ENCODE measurements around the gene OR9G1.
"Not testable (repeated sequence)": the region's sequence is repeated elsewhere in the genome, so short reads cannot be mapped to it uniquely, and the experiment has no call there.

OR9G1 gene

GRCh38 chr11:56698795-56699194 lies at the start of gene OR9G1:
OR9G1 (plus strand) TSS chr11:56699095; CDS start chr11:56700388, 1,293 bp downstream.
- DNase-seq = no peak

- DNase-seq = no peak
Observed at GRCh38 chr11:56659755-56660154, 39.1 kb upstream of the OR9G1 start.

- no peak for DNase-seq
Observed at GRCh38 chr11:56663386-56663785, 35.5 kb upstream of the OR9G1 start, which contains the start of gene OR5AR1. OR5AR1 (plus strand) TSS chr11:56663686; CDS start chr11:56663686, 0 bp downstream.

- DNase-seq = no peak
Observed at GRCh38 chr11:56670984-56671383, 27.9 kb upstream of the OR9G1 start.

GRCh38 chr11:56688554-56689100 lies 10.3 kb upstream of the OR9G1 start:
- DNase-seq = no peak

- not testable (repeated sequence) for DNase-seq
Observed at GRCh38 chr11:56691179-56691578, 7.7 kb upstream of the OR9G1 start.

- no peak for DNase-seq
Observed at GRCh38 chr11:56693428-56693827, 5.5 kb upstream of the OR9G1 start.

GRCh38 chr11:56700242-56700913 lies 1.5 kb downstream of the OR9G1 start:
- DNase-seq = no peak

- no peak for DNase-seq
Observed at GRCh38 chr11:56700914-56701485, 2.1 kb downstream of the OR9G1 start.

GRCh38 chr11:56705784-56706396 lies 7.0 kb downstream of the OR9G1 start:
- DNase-seq = no peak

- DNase-seq = no peak
Observed at GRCh38 chr11:56706486-56706885, 7.6 kb downstream of the OR9G1 start.

- DNase-seq = no peak
Observed at GRCh38 chr11:56714206-56714605, 15.3 kb downstream of the OR9G1 start.

- DNase-seq = no peak
Observed at GRCh38 chr11:56716379-56716854, 17.5 kb downstream of the OR9G1 start.

GRCh38 chr11:56720513-56720912 lies 21.6 kb downstream of the OR9G1 start:
- no peak for DNase-seq

- no peak for DNase-seq
Observed at GRCh38 chr11:56740107-56740506, 41.2 kb downstream of the OR9G1 start.

GRCh38 chr11:56740886-56741285 lies 42.0 kb downstream of the OR9G1 start:
- DNase-seq = no peak

- no peak for DNase-seq
Observed at GRCh38 chr11:56748597-56748996, 49.7 kb downstream of the OR9G1 start, which contains the start of gene OR9G4. OR9G4 (minus strand) TSS chr11:56748697; CDS start chr11:56743766, 4,931 bp downstream.

- DNase-seq = no peak
Observed at GRCh38 chr11:56750190-56750589, 51.3 kb downstream of the OR9G1 start.

GRCh38 chr11:56751480-56751879 lies 52.6 kb downstream of the OR9G1 start:
- DNase-seq = no peak

Data from stimulated activated CD4-positive, alpha-beta T cell treated with anti-CD3 and anti-CD28 coated beads, Interleukin-2, amount 100 ng/mL, for 48 hours (primary cell).